ENCODE measurements around the gene SSX5.
"Not testable (repeated sequence)": the region's sequence is repeated elsewhere in the genome, so short reads cannot be mapped to it uniquely, and the experiment has no call there.

The SSX5 gene

DNA sequence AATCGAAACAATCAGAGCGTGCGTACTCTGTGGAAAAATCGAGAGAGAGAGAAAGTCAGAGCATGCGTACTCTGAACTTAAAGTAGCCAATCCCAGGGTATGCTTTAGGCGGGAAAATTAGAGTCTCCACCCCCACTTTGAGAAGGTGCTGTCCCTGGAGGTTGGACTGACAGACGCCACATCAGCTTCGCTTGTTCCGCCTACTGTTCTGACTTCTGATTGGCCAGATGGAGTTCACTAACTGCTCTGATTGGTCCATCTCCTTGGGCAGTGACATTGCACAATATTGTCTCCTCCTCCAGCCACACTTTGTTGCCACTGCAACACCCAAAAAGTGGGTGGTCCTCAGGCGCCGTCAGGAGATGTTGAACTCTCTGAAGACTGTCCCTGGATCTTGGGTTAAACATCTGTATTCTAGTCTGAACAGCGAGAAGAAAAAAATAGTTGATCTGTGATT, at the start of gene SSX5:
Gene SSX5, minus strand, starts transcription at position 51 of the 457 bp plus-strand sequence. CDS start 1,437 bp downstream, outside the sequence.
- no peak for ATAC-seq (ENCODE audit: low read depth)
- H3K36me3 Mint-ChIP-seq = no peaks in the 10 kb centered on the region
- peaks cover 3% of the 10 kb centered on the region for H3K27me3 Mint-ChIP-seq
- no peak for DNase-seq (ENCODE audit: low spot score in 2 of 2)
- no peaks in the 10 kb centered on the region for H3K4me1 Mint-ChIP-seq
- no peak within 1 kb of the TSS for H3K4me3 Mint-ChIP-seq
- H3K9me3 Mint-ChIP-seq = no peaks in the 10 kb centered on the region
- no peak within 1 kb of the TSS for H3K27ac Mint-ChIP-seq

DNA sequence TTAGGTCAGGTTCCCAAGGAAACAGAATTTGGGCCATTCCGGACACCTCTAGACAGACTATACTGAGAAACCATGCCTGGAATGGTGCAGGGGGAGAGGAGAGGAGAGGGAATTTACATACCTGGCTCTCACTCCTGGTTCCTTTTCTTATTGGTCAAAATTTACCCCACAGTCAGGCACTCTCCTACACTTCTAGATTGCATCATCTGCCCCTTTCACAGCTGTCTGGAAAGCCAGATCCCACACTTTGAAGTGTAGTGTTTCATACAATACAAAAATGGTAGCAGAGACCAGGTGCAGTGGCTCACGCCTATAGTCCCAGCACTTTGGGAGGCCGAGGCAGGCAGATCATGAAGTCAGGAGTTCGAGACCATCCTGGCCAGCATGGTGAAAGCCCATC, 27.6 kb upstream of the SSX5 start:
- not testable (repeated sequence) for H3K9me3 Mint-ChIP-seq; H3K4me1 Mint-ChIP-seq; DNase-seq (ENCODE audit: low spot score in 2 of 2); H3K36me3 Mint-ChIP-seq; H3K27ac Mint-ChIP-seq; H3K4me3 Mint-ChIP-seq; ATAC-seq (ENCODE audit: low read depth); H3K27me3 Mint-ChIP-seq

GRCh38 chrX:48214341-48214740, 17.7 kb upstream of the SSX5 start:
- H3K9me3 Mint-ChIP-seq; H3K4me3 Mint-ChIP-seq; ATAC-seq (ENCODE audit: low read depth); H3K27ac Mint-ChIP-seq; H3K27me3 Mint-ChIP-seq; H3K36me3 Mint-ChIP-seq; DNase-seq (ENCODE audit: low spot score in 2 of 2); H3K4me1 Mint-ChIP-seq: not testable (repeated sequence)

- not testable (repeated sequence) for ATAC-seq (ENCODE audit: low read depth); DNase-seq (ENCODE audit: low spot score in 2 of 2); H3K27me3 Mint-ChIP-seq; H3K4me1 Mint-ChIP-seq; H3K9me3 Mint-ChIP-seq; H3K4me3 Mint-ChIP-seq; H3K36me3 Mint-ChIP-seq; H3K27ac Mint-ChIP-seq
These were observed 6.6 kb downstream of the SSX5 start for GRCh38 chrX:48190024-48190423.

- H3K4me3 Mint-ChIP-seq; DNase-seq (ENCODE audit: low spot score in 2 of 2); H3K27ac Mint-ChIP-seq; H3K4me1 Mint-ChIP-seq; ATAC-seq (ENCODE audit: low read depth); H3K9me3 Mint-ChIP-seq; H3K27me3 Mint-ChIP-seq; H3K36me3 Mint-ChIP-seq: not testable (repeated sequence)
These were observed 14.7 kb downstream of the SSX5 start for GRCh38 chrX:48181882-48182281.

DNA sequence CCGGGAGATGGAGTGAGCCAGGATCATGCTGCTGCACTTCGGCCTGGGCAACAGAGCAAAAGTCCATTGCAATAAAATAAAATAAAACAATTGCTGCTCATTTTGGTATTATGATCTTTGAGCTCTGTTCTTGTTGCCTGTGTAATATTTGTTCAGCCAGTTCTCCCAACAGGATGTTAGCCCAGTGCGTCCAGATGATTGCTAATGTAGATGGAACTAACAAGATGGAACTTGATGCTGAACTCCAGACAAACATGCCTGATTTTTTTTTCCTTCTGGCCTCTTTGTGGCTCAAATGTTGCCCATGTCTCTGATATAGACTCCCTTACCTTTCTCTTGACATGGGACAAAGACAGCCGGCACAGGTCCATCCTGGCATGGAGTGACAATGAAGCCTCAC, 15.8 kb downstream of the SSX5 start:
- ATAC-seq (ENCODE audit: low read depth) = no peak
- H3K27me3 Mint-ChIP-seq = peaks cover 8% of the 10 kb centered on the region

GRCh38 chrX:48179691-48180090, 16.9 kb downstream of the SSX5 start:
- no peaks in the 10 kb centered on the region for H3K9me3 Mint-ChIP-seq
- H3K27ac Mint-ChIP-seq = no peak overlapping the region
- H3K4me1 Mint-ChIP-seq = peaks cover 5% of the 10 kb centered on the region
- peaks cover 5% of the 10 kb centered on the region for H3K27me3 Mint-ChIP-seq
- peaks cover 1% of the 10 kb centered on the region for H3K36me3 Mint-ChIP-seq
- no peak overlapping the region for H3K4me3 Mint-ChIP-seq
- DNase-seq (ENCODE audit: low spot score in 2 of 2) (no peak), ATAC-seq (ENCODE audit: low read depth) (no peak)

More for the DNA sequence above, 15.8 kb downstream of the SSX5 start:
- peaks cover 1% of the 10 kb centered on the region for H3K36me3 Mint-ChIP-seq
- no peaks in the 10 kb centered on the region for H3K9me3 Mint-ChIP-seq
- H3K4me1 Mint-ChIP-seq = peaks cover 5% of the 10 kb centered on the region
- no peak overlapping the region for H3K27ac Mint-ChIP-seq
- no peak for DNase-seq (ENCODE audit: low spot score in 2 of 2)
- no peak overlapping the region for H3K4me3 Mint-ChIP-seq

- not testable (repeated sequence) for ATAC-seq (ENCODE audit: low read depth); H3K4me3 Mint-ChIP-seq; H3K4me1 Mint-ChIP-seq; DNase-seq (ENCODE audit: low spot score in 2 of 2); H3K9me3 Mint-ChIP-seq; H3K27ac Mint-ChIP-seq; H3K36me3 Mint-ChIP-seq
- peaks cover 11% of the 10 kb centered on the region for H3K27me3 Mint-ChIP-seq
These were observed 30.3 kb downstream of the SSX5 start for GRCh38 chrX:48166322-48166721.

DNA sequence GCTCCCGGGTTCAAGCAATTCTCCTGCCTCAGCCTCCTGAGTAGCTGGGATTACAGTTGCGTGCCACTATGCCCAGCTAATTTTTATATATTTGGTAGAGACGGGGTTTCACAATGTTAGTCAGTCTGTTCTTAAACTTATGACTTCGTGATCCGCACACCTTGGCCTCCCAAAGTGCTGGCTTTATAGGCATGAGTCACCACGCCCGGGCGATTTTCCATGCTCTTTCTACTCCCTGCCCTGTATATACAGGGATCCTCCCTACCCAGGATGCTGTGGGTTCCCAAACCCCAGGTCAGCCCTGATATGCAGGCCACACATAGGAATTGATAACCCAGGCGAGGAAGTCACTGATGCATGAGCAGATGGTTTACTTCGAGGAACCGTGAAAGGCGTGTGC, 31.4 kb downstream of the SSX5 start:
- no peak for DNase-seq (ENCODE audit: low spot score in 2 of 2)
- Mint-ChIP-seq H3K27me3 (peaks cover 11% of the 10 kb centered on the region), H3K27ac (no peak overlapping the region), H3K4me3 (no peak overlapping the region), H3K9me3 (no peaks in the 10 kb centered on the region), H3K4me1 (no peaks in the 10 kb centered on the region), H3K36me3 (no peaks in the 10 kb centered on the region)
- ATAC-seq (ENCODE audit: low read depth) = no peak

DNA sequence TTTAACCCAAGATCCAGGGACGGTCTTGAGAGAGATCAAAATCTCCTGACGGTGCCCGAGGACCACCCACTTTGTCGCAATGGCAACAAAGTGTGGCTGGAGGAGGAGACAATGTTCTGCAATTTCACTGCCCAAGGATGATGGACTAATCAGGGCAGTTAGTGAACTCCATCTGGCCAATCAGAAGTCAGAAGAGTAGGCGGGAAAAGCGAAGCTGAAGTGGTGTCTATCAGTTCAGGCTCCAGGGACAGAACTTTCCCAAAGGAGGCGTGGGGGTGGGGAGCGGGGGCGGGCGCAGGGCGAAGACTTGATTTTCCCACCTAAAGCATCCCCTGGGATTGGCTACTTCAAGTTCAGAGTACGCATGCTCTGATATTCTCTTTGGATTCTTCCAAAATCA, 40.6 kb downstream of the SSX5 start:
- Mint-ChIP-seq H3K4me3 (no peak overlapping the region), H3K36me3 (peaks cover 2% of the 10 kb centered on the region)

GRCh38 chrX:48154796-48155195, 41.8 kb downstream of the SSX5 start:
- ATAC-seq (ENCODE audit: low read depth) = no peak
- Mint-ChIP-seq H3K27me3 (peaks cover 5% of the 10 kb centered on the region), H3K4me1 (no peaks in the 10 kb centered on the region), H3K27ac (no peak overlapping the region), H3K9me3 (no peaks in the 10 kb centered on the region), H3K4me3 (no peak overlapping the region), H3K36me3 (peaks cover 2% of the 10 kb centered on the region)
- no peak for DNase-seq (ENCODE audit: low spot score in 2 of 2)

More for the DNA sequence above, 40.6 kb downstream of the SSX5 start:
- DNase-seq (ENCODE audit: low spot score in 2 of 2) (no peak), ATAC-seq (ENCODE audit: low read depth) (no peak)
- H3K27ac Mint-ChIP-seq = no peak overlapping the region
- no peaks in the 10 kb centered on the region for H3K4me1 Mint-ChIP-seq
- peaks cover 5% of the 10 kb centered on the region for H3K27me3 Mint-ChIP-seq
- H3K9me3 Mint-ChIP-seq = no peaks in the 10 kb centered on the region

DNA sequence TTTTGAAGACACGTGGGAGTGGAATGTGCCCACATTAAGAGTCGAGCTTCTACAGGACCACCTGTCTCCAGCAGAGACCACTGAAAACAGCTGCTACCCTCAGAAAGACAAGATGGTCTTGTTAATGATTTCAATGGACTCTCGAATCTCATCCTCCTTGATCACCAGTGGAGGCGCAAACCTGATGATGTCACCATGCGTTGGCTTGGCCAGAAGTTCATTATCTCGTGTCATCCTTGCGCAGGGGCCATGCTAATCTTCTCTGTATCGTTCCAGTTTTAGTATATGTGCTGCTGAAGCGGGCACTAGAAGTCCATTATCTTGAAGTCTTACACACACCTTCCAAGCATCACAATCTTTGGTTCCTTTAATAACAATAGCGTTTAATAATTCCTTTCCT, 42.8 kb downstream of the SSX5 start:
- ATAC-seq (ENCODE audit: low read depth) (no peak), DNase-seq (ENCODE audit: low spot score in 2 of 2) (no peak)
- H3K27me3 Mint-ChIP-seq = peaks cover 5% of the 10 kb centered on the region
- no peaks in the 10 kb centered on the region for H3K9me3 Mint-ChIP-seq
- no peak overlapping the region for H3K27ac Mint-ChIP-seq
- no peaks in the 10 kb centered on the region for H3K4me1 Mint-ChIP-seq
- peaks cover 2% of the 10 kb centered on the region for H3K36me3 Mint-ChIP-seq
- no peak overlapping the region for H3K4me3 Mint-ChIP-seq

DNA sequence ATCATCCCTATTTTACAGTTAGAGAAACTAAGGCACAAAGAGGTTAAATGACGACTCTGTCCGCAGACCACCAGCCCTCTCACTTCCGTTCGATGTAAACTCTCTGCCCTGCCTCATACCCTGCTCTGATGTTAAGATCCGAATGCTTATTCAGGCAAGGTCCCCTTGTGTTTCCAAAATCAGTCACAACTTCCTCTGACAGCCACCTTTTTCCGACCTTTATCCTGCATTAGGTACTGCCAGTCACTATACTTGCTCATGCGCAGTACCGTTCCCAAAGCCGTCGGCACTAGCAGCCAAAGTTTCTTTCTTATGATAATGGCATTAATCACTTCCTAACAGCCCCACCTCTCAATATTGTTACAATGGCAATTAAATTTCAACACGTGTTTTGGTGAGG, 53.9 kb downstream of the SSX5 start:
- not testable (repeated sequence) for H3K4me1 Mint-ChIP-seq; ATAC-seq (ENCODE audit: low read depth); H3K4me3 Mint-ChIP-seq; H3K36me3 Mint-ChIP-seq; DNase-seq (ENCODE audit: low spot score in 2 of 2); H3K27ac Mint-ChIP-seq; H3K9me3 Mint-ChIP-seq; H3K27me3 Mint-ChIP-seq

DNA sequence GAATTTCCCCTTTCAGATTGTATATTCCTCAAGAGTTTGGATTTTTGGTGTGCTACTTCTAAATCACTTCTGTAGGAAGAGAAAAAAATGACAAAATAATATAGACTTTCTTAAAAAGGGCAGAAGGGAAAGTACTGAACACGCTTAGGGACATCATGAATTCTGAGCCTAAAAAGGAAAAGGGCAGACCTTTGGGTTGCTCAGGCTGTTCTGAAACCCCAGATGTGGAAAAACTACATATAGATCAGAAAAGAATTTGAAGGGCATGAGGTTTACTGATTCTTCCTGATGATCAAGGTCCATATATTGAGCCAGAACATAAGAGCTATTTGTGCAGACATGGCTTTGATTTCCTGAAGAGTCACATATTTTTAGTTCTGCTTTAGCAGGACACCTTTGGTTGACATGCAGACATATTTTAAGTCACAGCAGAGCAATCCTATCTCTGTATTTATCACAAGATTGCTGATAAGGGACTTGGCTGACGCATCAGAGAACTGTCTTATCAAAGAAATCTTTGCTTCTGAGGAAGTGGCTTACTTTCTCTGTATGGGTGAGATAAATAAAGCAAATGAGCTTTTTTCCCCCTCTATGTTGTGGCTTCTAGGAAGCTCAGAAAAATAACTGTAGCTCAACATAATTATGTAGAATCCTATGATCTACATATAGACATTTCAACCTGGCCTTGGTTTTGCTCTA, 54.6 kb downstream of the SSX5 start:
- not testable (repeated sequence) for H3K4me3 Mint-ChIP-seq; H3K27ac Mint-ChIP-seq; H3K9me3 Mint-ChIP-seq; H3K4me1 Mint-ChIP-seq; DNase-seq (ENCODE audit: low spot score in 2 of 2); H3K36me3 Mint-ChIP-seq; ATAC-seq (ENCODE audit: low read depth); H3K27me3 Mint-ChIP-seq

DNA sequence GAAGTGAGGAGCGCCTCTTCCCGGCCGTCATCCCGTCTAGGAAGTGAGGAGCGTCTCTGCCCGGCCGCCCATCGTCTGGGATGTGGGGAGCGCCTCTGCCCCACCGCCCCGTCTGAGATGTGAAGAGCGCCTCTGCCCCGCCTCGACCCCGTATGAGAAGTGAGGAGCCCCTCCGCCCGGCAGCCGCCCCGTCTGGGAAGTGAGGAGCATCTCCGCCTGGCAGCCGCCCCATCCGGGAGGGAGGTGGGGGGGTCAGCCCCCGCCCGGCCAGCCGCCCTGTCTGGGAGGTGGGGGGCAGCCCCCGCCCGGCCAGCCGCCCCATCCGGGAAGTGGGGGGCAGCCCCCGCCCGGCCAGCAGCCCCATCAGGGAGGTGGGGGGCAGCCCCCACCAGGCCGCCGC, 57.5 kb downstream of the SSX5 start:
- H3K36me3 Mint-ChIP-seq; DNase-seq (ENCODE audit: low spot score in 2 of 2); H3K27ac Mint-ChIP-seq; H3K27me3 Mint-ChIP-seq; H3K9me3 Mint-ChIP-seq; H3K4me3 Mint-ChIP-seq; ATAC-seq (ENCODE audit: low read depth); H3K4me1 Mint-ChIP-seq: not testable (repeated sequence)
